GM18873 (cell line): Measurements from ENCODE around the gene APOBR.

Experiments
- ATAC-seq: cut with Tn5 transposase; IDR thresholded peaks from one replicate; pipeline ENCODE4 v1.9.1; 2021; ENCODE audit warnings: mild to moderate bottlenecking, moderate library complexity, moderate number of reproducible peaks; ENCODE audit not compliant: unreplicated experiment, low FRiP score

The APOBR gene

DNA sequence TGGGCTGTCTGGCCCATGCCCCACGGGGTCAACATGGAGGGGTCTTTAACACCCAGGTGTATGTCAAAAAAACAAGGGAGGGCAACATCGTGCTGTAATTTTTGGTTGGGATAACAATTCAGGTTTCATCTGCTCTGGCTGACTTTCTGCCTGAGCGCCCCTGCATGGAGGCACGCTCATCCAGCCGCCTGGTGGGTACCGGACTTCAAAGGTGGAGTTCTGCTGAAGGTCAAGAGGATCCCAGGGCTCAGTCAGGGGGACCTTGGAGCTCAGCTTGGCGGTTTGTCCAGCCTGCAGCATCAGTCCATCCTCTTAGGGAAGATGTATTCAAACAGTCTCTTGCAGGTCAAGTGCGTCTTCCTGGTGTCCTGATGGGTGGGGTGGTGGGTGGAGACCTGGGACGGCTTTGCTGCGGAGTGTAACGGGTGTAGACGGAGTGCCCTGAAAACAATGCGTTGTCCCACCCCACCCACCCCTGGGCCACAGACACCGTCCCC lies 53.9 kb downstream of the APOBR start:
- ATAC-seq, result no peak
